B cell (primary cell): ENCODE data around the gene DNAH3.

Source experiments
- CTCF ChIP-seq: fragments of 200-600 bp; IDR thresholded peaks from one replicate; pipeline ENCODE4 v1.8.0; 2022; ENCODE audit warnings: antibody characterized with exemption, mild to moderate bottlenecking
- EZH2 ChIP-seq: IDR thresholded peaks from 2 replicates; pipeline ENCODE4 v1.6.1; 2012; ENCODE audit warnings: borderline replicate concordance, low read depth, mild to moderate bottlenecking, moderate library complexity, low read length; ENCODE audit not compliant: insufficient read depth, poor library complexity, severe bottlenecking

GRCh38 chr16:20948444-20948843, 202.2 kb downstream of the DNAH3 start:
- TF ChIP-seq CTCF: no peak
- no peak for TF ChIP-seq EZH2
